ENCODE data around the gene GRM8.

- TF ChIP-seq EZH2 (IDR thresholded peaks at IDR 0.05; ENCODE audit: low read length): no peak
- no peak for TF ChIP-seq CTCF (optimal IDR thresholded peaks at IDR 0.05 in 1 of 3, IDR thresholded peaks at IDR 0.05 in 1 of 3, conservative IDR thresholded peaks at IDR 0.05 in 1 of 3; ENCODE audit: extremely low read depth in 1 of 3, insufficient read depth in 2 of 3, low read length in 3 of 3)
Observed at GRCh38 chr7:127245002-127245401, 7.7 kb downstream of the GRM8 start.
